Measurements from ENCODE around the gene P2RX7.

- TF ChIP-seq POLR2AphosphoS5 (IDR thresholded peaks at IDR 0.05; ENCODE audit: low read depth) (no peak), CTCF (IDR thresholded peaks at IDR 0.05; ENCODE audit: insufficient read depth, low read length) (no peak)
Measured at GRCh38 chr12:121188227-121188626, 55.6 kb downstream of the P2RX7 start.

Measured in HL-60 (cell line).